HG03039 (cell line): ENCODE results near the gene CCDC34.
"Not testable (repeated sequence)": the region's sequence is repeated elsewhere in the genome, so short reads cannot be mapped to it uniquely, and the experiment has no call there.

Source experiments
- ATAC-seq: cut with Tn5 transposase; IDR thresholded peaks from one replicate; pipeline ENCODE4 v1.9.1; 2021; ENCODE audit warnings: mild to moderate bottlenecking, moderate library complexity; ENCODE audit not compliant: unreplicated experiment

Gene CCDC34

DNA sequence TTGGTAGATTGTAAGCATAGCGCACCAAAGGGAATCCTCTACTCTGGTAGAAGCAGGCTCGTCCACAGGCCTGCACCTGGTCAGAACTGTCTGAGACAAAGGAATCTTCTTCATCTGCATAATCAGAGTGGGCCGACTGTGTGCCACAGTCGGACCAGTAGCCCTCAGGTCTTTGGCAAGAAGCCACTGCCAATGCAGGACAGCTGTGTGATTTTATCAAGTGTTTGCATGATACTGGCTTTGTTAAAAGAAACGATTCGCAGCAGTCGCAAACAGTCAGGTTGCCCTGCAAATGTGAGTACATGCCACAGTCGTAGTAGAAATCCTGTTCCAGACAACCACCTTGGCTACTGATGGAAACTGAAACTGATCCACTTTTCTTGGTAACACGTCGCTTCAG lies 4.9 kb upstream of the CCDC34 start:
- ATAC-seq: no peak

DNA sequence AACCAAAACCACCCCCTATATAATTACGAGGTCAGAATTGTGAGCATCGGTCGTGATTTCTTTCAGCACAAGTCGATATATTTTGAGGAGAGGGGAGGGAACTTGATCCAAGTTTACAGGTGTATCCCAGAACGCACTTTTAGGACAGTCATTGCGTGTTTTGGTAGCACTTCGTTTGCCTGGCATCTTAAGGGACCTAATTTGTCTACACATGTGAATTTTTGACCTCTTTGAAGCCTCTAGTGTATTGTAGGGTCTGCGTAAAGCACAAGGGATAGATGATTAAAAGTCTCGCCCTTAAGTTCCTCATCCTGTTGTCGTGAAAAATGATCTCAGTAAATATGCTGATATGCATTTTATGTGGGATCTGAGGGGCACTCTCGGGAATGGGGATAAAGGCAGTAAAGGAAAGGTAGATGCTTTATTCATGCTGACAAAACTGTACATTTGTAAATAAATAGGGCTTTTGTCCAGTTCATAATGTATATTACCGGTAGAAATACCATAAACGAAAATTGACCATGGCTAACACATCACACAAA lies 632 bp upstream of the CCDC34 start:
- no peak for ATAC-seq

DNA sequence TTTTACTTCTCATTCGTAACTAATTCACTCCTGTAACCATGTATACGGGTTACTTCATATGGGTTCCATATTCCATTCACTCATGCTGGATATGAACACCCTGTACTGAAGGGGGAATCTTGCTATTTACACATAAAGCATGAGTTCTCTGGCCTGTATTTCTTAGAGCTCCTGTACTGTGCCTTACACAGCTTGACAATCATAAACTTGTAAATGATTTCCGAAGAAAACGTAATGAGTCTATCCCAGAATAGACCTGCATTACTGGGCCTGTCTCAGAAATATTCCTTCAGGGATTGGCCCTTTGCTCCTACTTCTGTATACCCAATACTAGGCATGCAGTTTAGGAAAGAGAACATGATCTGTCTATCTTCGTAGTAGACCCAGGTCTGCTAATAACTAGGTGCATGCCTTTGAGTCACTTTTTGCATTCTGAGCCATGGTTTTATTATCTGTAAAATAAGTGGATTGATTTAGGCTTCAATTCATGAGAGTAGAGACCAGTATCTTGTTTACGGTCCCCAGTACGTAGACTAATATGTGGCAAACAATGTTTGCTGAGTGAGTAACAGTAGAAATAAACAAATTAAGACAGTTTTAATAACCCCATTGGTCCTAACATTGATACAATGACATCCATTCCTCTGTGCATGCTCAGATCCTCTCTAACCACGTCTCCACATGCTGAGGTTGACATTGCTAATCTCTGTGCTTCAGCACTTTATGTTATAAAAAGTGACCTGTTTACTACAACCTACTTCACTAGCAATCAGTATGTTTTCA lies 1.2 kb downstream of the CCDC34 start:
- ATAC-seq: no peak

DNA sequence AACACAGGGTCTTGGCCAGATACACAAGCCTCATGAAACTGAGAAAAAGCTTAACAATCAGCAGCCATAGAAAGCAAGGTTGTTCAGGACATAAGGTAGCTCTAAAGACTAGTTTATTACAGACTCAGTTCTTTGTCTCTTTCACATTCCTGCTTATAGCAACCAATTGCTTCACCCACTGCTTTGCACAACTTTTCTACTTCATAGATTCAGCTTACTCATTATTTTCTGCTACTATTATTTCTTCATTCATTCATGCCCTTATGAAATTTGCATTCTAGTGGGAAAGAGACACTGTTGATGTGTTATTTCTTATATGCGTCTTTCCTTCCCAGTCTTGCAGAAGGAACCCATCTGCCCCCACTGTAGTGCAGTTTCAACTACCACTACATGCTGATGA lies 4.7 kb downstream of the CCDC34 start:
- no peak for ATAC-seq

DNA sequence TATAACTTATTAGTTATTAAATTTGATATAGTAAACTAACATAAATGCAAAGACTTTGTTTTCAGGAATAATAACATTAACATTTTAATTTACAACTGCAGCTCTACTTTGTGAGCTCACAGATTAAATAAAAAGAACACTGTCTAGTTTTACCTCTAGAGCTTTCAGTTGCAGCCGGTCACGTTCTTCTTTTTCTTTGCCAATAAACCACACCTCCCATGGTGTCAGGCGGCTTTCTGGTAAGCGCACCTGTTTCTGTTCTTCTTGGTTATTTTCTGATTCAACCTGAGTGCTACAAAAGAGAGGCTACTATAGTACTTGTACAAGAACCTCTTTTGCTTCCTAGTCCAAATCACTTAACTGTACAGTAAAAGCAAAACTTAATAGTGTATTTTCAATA lies 5.8 kb downstream of the CCDC34 start:
- no peak for ATAC-seq

DNA sequence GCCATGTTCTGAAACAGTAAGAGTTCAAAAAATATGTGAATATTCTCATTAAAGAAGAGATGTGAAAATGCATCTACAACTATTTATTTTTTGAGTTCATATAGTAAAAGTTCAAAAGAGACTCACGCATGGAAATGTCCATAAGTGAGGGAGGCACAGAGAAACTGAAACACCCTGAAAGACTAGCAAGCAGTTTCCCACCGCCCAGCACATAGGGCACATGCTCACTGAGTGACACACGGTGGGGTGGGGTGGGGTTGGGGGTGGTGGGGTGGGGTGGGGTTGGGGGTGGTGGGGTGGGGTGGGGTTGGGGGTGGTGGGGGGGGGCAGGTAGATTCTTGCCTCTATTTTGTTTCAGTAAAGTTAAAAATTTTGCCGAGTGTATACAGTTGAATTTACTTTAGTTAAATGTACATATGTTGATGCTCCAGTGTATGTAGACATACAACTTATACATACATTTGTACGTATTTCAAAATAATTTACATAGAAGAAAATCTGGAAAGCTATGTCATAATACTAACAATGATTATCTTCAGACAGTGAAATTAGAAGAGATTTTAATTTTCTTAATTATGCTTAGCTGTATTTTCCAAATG lies 6.3 kb downstream of the CCDC34 start:
- no peak for ATAC-seq

DNA sequence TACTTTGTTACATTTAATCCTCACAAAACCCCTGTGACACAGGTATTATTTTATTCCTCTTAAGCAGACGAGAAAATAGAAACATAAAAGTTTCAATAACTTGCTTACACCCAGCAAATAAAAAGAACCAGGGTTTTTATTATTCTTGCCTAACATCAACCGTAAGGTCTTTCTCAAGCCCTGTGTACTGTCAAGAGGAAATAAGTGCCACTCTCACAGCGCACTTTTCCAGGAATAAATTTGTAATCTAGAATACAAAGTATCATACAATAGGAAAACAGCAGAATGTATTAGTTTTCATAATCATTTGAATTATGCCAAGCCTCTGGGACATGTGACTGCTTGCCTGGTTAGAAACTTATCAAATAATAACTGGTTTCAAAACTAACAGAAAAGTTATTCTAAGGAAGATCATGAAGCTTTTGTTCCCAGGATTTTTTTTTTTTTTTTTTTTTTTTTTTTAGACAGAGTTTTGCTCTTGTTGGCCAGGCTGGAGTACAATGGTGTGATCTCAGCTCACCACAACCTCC lies 7.4 kb downstream of the CCDC34 start:
- no peak for ATAC-seq

DNA sequence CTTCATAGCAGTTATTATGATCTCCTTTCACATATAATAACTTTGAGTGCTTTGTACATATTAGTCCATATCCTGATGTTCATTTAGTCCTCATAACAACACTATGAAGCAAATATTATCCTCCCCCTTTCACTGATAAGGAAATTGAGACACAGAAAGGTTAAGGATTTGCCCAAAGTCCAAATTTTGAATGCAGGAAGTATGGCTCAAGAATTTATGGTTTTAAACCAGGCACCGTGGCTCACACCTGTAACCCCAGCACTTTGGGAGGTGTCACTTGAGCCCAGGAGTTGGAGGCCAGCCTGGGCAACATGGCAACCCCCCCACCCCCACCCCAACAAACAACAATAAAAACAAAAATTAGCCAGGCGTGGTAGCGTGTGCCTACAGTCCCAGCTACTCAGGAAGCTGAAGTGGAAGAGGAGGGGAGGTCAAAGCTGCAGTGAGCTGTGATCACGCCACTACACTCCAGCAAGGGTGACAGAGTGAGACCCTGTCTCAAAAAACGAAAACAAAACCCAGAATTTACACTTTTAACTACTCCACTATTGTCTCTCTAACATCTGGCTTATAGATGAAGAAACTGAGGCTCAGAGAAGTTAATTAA lies 8.6 kb downstream of the CCDC34 start:
- ATAC-seq: no peak

DNA sequence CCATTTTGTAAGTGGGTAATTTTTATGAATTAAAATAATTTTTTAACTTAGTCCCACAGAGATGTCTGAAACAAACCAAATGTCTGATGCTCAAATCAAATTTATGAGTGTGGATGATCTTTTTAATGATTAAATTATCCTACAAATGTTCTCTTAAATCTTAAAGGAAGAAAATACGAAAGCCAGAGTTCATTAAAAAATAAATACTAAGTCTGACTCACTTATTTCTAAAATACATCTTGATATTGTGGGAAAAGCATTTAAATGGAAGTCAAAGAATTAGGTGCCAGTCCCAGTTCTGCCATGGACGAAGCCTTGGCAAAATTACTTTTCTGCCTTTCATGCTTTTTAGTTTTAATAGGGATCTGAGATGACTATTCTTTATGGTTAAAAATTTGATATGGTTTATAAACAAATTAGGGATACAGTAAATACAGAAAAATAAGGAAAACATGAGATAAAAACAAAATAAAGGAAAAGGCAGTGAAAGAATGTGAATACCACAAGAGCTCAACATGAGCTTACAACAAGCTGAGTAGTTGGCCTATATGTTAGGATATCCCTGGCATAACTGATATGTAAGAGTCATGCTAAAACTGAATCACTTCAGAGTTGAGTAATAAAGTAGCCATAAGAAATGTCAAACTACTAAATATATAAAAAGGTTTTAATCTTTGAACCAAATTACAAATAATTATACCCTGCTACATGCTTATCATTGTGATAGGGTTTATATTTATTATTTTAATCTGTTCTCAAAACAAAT lies 9.2 kb downstream of the CCDC34 start:
- ATAC-seq: no peak

DNA sequence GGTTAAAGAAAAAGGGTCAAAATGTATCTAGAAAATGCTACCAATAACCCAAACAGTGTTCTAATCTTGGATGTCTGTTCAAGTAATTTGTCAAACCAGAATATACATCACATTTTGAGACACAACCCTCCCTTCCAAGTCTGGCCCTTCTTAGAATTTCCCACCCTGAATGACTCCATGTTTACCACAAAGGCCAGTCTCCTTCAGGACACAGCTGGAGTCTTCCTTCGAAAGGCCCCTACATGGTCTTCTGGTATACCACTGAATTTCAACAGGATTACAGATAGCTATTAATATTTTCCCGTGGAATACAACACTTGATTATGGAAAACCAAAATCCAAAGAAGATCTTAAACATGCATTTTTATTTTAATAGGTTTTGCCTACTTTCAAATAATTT lies 10.2 kb downstream of the CCDC34 start:
- no peak for ATAC-seq

DNA sequence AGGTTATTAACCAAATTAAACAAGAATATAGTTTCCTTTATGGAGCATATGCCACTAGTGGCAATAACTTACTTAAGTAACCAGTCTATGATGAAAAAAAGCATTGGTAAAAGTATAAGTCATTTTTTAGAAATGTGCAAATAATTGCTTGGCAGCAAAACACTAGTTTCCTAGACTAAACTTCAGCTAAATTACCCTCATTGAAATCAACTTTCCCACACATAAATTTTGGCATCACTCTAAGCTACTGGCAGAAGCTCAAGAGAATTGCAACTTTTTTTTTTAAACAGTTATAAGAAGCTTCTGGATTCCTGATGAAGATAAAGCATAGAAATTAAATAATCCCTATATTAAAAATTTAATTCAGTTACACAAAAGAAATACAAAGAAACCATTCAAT lies 12.5 kb downstream of the CCDC34 start:
- no peak for ATAC-seq

DNA sequence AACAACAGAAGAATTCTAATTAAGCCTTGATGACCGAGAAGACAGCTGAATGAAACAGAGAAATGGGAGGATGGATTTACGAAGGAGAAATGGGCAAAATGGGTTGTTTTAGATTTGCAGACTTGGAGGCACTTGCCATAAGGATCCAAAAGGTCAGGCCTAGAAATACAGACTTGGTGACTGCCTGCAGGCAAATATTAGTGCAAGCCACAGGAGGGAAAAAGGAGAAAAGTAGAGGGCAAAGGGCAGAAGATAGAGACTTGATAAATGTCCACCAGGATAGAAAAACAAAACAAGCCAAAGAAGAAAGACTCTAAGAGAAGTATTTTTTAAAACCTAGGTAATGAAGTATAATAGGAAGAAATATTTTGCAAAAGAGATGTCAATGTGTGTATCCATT lies 13.1 kb downstream of the CCDC34 start:
- no peak for ATAC-seq

DNA sequence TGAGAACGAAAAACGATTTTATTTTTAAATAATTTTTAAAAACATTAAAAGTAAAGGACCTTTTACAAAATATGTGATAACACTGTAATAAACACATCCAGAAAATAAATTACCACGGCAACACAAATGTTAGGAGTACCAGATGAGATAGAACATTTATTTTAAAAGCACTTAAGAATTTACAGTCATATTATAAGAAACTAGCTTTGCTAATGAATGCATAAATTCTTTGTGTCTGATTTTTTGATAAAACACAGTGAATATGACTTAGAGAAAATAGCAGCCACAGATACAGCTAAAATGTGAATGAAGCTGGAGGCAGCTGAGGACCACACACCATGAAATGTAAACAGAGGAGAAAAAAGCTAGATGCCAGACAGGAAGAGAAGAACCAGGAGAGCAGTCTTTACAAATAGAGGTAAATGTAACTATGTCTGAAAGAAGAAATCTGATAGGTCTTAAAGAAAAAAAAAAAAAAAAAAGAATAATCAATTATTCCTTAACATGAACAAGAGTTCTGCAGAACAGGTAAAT lies 14.6 kb downstream of the CCDC34 start:
- no peak for ATAC-seq

DNA sequence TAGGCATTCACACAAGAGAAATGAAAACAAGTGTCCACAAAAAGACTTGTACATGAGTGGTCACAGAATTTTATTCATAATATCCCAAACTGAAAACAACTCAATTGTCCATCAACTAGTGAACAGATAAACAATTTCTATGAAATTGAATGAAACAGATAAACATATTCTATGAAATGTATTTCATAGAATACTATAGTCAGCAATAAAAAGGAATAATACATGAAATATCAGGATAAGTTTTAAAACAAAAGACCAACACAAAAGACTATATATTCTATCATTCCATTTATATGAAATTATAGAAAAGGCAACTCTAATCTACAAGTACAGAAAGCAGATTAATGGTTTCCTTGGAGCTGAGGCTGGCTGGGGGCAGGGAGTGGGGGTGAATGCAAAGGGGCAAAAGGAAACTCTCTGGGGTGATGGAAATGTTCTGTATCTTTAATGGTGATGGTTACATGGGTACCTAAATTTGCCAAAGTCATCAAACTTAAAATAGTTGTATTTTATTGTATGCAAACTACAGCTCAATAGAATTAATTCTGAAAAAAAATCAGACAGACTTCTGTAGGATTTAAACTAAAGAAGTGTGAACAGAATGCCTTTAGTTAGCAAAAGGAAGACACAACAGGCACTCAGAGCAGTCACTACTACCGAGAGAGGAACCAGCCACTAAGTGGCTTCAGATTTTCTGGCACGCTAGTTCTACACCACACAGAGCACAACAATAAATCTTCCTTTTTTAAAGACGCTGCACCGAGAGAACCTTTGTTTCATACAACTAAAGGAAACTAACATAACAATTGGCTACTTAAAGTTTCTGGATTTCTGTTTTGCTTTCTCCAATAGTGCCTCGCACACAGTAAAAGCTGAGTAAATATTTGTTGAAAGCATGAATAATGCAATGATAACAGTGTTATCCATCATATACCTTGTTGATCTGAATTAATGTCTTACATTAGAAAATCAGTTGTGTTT lies 15.4 kb downstream of the CCDC34 start:
- no peak for ATAC-seq

DNA sequence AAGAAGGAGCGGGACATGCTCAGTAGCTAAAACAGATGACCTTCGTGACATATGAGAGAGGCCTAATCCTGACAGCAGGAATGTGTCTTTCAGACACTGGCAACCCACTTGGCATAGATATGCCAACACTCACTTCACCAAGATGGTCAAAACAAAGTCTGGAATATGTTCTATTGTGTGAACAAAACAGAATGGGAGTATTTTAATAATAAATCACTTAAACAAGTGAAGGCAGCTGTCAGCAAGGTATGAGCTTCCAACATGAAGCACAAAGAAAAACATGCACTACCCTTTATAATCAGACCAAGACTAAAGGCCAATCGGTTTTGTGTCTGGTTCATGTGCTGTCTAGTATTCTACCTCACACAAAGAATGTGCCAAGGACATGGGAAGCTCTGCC lies 23.1 kb downstream of the CCDC34 start:
- ATAC-seq: no peak

DNA sequence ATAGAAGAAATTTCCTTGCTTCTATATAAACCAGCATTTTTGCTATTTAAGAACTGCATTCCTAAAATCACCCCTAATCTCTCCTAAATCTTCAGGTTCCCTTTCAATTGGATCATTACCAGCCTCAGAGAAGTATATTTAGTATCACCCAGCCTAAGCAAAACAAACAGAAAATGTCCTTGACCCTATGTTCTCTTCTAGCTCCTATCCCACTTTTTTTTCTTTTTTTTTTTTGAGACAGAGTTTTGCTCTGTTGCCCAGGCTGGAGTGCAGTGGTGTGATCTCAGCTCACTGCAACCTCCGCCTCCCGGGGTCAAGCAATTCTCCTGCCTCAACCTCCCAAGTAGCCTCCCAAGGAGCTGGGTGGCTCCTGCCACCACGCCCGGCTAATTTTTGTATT lies 28.3 kb downstream of the CCDC34 start:
- not testable (repeated sequence) for ATAC-seq

DNA sequence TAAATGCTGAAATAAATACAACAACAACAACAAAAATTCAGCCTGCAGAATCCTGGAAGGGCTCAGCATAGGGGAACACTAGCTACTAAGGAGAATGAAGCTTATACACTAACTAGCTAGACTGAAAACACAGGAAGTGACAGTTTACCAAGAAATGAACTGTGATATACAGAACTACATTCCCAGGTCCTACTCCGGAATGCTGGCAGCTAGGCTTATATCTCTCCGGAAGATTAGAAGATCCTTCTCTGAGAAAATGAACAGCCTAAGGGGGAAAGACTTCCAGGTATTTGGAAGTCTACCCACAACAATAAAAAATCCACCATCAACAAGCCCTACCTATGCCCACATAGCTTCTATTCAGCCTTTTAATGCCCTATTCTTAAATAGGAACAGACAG lies 31.0 kb downstream of the CCDC34 start:
- ATAC-seq: no peak

DNA sequence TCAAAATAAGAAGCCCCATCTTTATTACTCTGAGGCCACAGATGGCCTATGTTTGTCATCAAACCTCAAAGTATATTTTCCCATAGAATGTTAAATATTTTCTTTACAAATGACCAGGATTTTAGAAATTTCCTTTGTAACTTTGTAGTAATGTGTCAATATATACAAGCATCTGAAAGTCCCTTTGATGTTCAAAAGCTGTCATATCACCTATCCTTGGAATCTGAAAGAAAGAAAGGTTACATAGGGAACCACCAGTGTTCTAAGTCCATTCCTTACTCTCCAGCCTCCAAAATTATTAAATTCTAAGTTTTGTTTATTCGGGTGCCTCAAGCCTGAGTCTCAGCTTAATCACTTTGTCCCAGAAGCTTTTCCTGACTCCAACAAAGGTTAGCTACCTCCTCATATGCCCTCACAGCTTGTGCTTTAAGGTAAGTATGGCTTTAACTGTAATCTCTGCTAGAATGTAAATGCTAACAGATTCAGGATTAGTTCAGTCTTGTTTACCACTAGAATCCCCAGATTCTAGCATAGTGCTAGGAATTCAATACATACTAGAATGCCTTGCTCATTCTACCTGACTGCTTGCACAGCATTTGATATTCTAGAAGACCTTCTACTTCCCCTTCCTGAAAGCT lies 32.3 kb downstream of the CCDC34 start:
- ATAC-seq: no peak
